Activated naive CD4-positive, alpha-beta T cell treated with anti-CD3 and anti-CD28 coated beads for 36 hours (primary cell): ENCODE measurements around the gene MATN1. TPM values are rescaled to one million over a fixed set of nuclear protein-coding genes. Genes with fewer than 3 reads are reported as not detected.

Experiments used
- CTCF ChIA-PET: fragments of 350-600 bp; sonication (Branson Sonifier 250); formaldehyde crosslinking; loops from one replicate; lab custom pipeline; 2021; ENCODE audit warnings: antibody characterized with exemption; lab: Charles Lee
- DNase-seq: peaks from one replicate; pipeline ENCODE4 v3.0.0-alpha.2; 2020
- H3K27ac Mint-ChIP-seq: one replicate; pipeline ENCODE4 v1.8.0; 2021; ENCODE audit warnings: mild to moderate bottlenecking, mixed read lengths
- H3K27me3 Mint-ChIP-seq: one replicate; pipeline ENCODE4 v1.8.0; 2021; ENCODE audit warnings: low read depth, mixed read lengths
- H3K36me3 Mint-ChIP-seq: one replicate; pipeline ENCODE4 v1.8.0; 2021; ENCODE audit warnings: low read depth, mixed read lengths
- H3K4me1 Mint-ChIP-seq: one replicate; pipeline ENCODE4 v1.8.0; 2021; ENCODE audit warnings: low read depth, mixed read lengths
- H3K4me3 Mint-ChIP-seq: one replicate; pipeline ENCODE4 v1.8.0; 2021; ENCODE audit warnings: mild to moderate bottlenecking, moderate library complexity, mixed read lengths
- H3K9me3 Mint-ChIP-seq: one replicate; pipeline ENCODE4 v1.8.0; 2021; ENCODE audit warnings: mixed read lengths
- intact Hi-C: fragments of 100-400 bp; cut with micrococcal nuclease; formaldehyde crosslinking; loops from one replicate; pipeline ENCODE4 v1.15.1; 2023
- total RNA-seq, 2 experiments: library from RNA; stranded (reverse); gene quantifications; one replicate each; pipeline ENCODE4 v1.2.3, GENCODE V29; 2021

Gene MATN1
- total RNA-seq, 2 experiments from 2014 or later = 0.36 to 0.37 TPM

DNA sequence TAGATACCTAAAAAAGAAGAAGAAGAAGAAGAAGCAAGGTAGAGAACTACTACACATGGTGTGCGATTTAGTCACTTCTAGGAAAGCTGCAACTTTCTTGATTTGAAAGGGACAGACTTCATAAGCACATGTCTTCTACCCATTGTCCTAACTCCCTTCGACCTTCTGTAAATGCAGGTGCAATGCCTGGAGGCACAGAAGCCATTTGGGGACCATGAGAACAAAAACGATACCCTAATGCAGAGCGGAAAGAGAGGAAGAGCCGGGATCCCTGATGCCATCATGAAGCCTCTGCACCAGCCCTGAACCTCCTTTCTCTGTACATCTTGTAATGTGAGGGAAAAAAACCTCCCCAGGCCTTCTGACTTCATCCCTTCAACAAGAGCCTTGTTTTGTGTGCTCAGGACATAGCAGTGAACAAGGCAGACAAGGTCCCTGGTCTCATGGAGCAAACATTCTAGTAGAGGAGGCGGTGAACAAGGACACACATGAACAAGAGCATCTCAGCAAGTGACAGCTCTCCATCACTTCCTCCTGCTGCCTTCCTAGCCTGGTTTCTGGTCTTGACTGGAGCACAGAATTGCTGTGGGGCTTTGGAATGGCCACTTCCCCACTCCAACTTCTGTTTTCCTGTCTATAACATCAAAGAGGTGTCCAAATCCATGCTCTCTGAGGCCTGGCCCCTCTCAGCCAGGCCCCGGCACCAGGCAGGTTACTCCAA is 39.7 kb upstream of the MATN1 start:
- Mint-ChIP-seq H3K4me3 (no peak overlapping the region), H3K27me3 (no peaks in the 10 kb centered on the region)

GRCh38 chr1:30762152-30762929 is 39.0 kb upstream of the MATN1 start:
- no peaks in the 10 kb centered on the region for H3K27me3 Mint-ChIP-seq

More for the DNA sequence above, 39.7 kb upstream of the MATN1 start:
- Mint-ChIP-seq H3K4me1 (peaks cover 77% of the 10 kb centered on the region), H3K36me3 (no peaks in the 10 kb centered on the region), H3K27ac (peak overlapping the region; percentile 82), H3K9me3 (no peaks in the 10 kb centered on the region)
- DNase-seq = no peak
- intact Hi-C loops = loop anchor here (5.0 kb wide), 1 partner anchor 1574 kb away; the partner anchor contains the start of gene MARCKSL1
- CTCF ChIA-PET = interaction anchor here (0.8 to 4.4 kb wide), 3 partner anchors 8 to 43 kb away, joined by 3 to 46 read pairs (median 39); no protein-coding TSS in a partner anchor

GRCh38 chr1:30761381-30762151 is 38.2 kb upstream of the MATN1 start:
- H3K27me3 Mint-ChIP-seq = no peaks in the 10 kb centered on the region
- intact Hi-C loops = loop anchor here (5.0 kb wide), 1 partner anchor 1576 kb away; the partner anchor contains the start of gene MARCKSL1
- H3K4me3 Mint-ChIP-seq = no peak overlapping the region
- CTCF ChIA-PET = interaction anchor here (0.6 to 4.4 kb wide), 9 partner anchors 9 to 167 kb away, joined by 3 to 46 read pairs (median 4); partner anchors contain the start of gene MATN1
- H3K9me3 Mint-ChIP-seq = no peaks in the 10 kb centered on the region
- peak overlapping the region; percentile 82 for H3K27ac Mint-ChIP-seq
- H3K4me1 Mint-ChIP-seq = peaks cover 78% of the 10 kb centered on the region
- H3K36me3 Mint-ChIP-seq = peaks cover 3% of the 10 kb centered on the region
- DNase-seq = no peak

More at GRCh38 chr1:30762152-30762929, 39.0 kb upstream of the MATN1 start:
- CTCF ChIA-PET = interaction anchor here (1.7 to 4.4 kb wide), 3 partner anchors 16 to 43 kb away, joined by 5 to 46 read pairs (median 39); no protein-coding TSS in a partner anchor
- Mint-ChIP-seq H3K27ac (peak overlapping the region; percentile 82), H3K4me1 (peaks cover 81% of the 10 kb centered on the region), H3K36me3 (no peaks in the 10 kb centered on the region), H3K9me3 (no peaks in the 10 kb centered on the region), H3K4me3 (no peak overlapping the region)
- intact Hi-C loops = loop anchor here (5.0 kb wide), 1 partner anchor 1575 kb away; the partner anchor contains the start of gene MARCKSL1
- peak; percentile 51 for DNase-seq

DNA sequence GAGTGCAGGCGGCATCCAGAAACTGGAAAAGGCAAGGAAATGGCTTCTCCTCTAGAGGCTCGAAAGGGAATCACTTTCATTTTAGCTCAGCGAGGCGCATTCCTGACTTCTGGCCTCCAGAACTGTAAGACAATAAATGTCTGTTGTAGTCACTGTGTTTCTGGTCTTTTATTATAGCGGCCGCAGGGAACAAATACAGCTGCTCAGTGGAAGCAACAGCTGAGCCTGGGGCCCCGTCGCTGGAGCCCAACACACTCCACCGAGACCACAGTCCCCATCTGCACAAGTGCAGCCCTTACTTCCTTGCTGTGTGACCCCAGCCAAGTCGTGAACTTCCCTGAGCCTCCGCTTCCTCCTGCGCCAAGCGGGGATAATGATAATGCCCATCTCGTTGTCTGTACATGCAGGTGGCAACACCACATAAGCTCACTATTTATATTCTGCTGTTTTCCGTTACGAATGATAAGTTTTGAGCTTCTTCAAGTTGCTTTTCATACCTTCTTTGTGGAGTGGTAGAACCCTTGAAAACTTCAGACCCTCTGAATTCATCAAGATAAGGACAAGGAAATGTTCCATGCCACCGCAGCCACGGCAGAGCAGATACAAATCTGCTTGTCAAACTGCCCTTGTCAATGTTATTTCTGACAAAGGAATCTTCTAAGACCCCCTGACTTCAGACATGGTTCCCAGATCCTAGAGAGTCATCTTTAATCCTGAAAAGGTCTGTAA is 37.4 kb upstream of the MATN1 start:
- Mint-ChIP-seq H3K36me3 (peaks cover 5% of the 10 kb centered on the region), H3K4me1 (peaks cover 70% of the 10 kb centered on the region), H3K9me3 (no peaks in the 10 kb centered on the region), H3K4me3 (peak overlapping the region; percentile 56), H3K27me3 (no peaks in the 10 kb centered on the region), H3K27ac (peak overlapping the region; percentile 46)
- CTCF ChIA-PET = interaction anchor here (0.6 to 4.4 kb wide), 9 partner anchors 8 to 168 kb away, joined by 3 to 46 read pairs (median 4); partner anchors contain the start of gene MATN1
- intact Hi-C loops = loop anchor here (5.0 kb wide), 1 partner anchor 1577 kb away; the partner anchor contains the start of gene MARCKSL1
- DNase-seq = no peak

- intact Hi-C loops = loop anchor here (1.0 to 5.0 kb wide), 4 partner anchors 10 to 1578 kb away; partner anchors contain the start of genes MARCKSL1 and PUM1
- Mint-ChIP-seq H3K9me3 (no peaks in the 10 kb centered on the region), H3K27ac (peak overlapping the region; percentile 48), H3K4me1 (peaks cover 70% of the 10 kb centered on the region), H3K4me3 (peak overlapping the region; percentile 56), H3K36me3 (peaks cover 15% of the 10 kb centered on the region), H3K27me3 (no peaks in the 10 kb centered on the region)
- CTCF ChIA-PET = interaction anchor here (1.7 to 4.4 kb wide), 3 partner anchors 19 to 40 kb away, joined by 6 to 46 read pairs (median 39); no protein-coding TSS in a partner anchor
- peak; percentile 87 for DNase-seq
These were observed 36.4 kb upstream of the MATN1 start for GRCh38 chr1:30759718-30760281.

DNA sequence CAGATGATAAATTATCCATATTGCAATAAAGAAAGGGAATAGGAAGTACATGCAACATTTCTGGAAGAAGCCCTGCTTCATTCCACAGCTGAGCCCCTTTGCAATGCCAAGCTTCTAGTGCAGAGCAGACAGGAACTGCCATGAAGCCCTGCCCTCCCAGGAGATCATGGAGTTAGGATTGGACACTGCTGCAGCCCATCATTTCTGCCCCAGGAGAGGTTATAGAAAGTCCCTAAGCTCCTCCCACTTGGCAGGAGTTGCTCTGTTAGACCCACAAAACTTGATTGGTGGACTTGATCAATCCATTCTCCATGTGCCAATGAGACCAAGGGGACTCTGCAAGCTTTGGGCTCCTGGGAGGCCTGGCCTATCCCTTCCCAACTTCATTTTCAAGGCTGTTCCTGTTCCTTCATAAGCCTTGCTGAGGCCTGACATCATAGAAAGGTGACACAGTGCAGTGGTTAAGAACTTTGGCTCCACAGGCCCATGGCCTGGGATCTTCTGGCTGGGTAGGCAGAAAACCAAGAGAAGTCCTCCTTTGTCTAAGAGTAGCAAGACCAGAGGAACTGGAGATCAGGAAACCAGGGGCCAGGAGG is 35.5 kb upstream of the MATN1 start:
- H3K4me3 Mint-ChIP-seq = peak overlapping the region; percentile 24
- H3K27me3 Mint-ChIP-seq = no peaks in the 10 kb centered on the region
- H3K36me3 Mint-ChIP-seq = peaks cover 17% of the 10 kb centered on the region
- intact Hi-C loops = loop anchor here (1.0 to 5.0 kb wide), 3 partner anchors 10 to 1173 kb away; partner anchors contain the start of gene PUM1
- H3K4me1 Mint-ChIP-seq = peaks cover 74% of the 10 kb centered on the region
- H3K9me3 Mint-ChIP-seq = no peaks in the 10 kb centered on the region
- H3K27ac Mint-ChIP-seq = peak overlapping the region; percentile 81
- CTCF ChIA-PET = interaction anchor here (2.2 to 4.0 kb wide), 6 partner anchors 11 to 39 kb away, joined by 9 to 39 read pairs (median 16); no protein-coding TSS in a partner anchor
- DNase-seq = peak; percentile 72

DNA sequence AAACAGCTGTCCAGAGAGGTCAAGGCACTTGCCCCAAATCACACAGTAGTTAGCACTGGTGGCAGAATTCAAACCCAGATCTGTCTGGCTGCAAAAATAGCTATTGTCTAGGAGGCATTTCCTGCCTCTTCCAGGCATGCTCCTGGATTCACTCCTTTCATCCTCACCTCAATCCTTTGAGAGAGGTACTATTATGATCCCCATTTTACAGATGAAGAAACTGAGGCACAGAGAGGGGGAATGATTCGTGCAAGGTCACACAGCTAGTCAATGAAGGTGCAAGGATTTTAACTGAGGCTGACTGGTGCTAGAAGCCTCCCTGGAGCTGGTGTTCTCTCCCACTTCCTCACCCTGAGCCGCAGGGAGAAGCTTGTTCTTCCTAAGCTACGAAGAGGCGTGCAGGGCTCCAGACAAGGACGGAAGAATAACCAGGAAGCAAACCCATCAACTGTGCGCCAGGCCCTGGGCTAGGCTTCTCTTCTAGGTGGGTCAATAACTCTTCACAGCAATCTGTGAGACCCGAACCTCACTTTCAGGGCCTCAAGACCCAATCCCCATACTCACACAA is 34.8 kb upstream of the MATN1 start:
- Mint-ChIP-seq H3K4me3 (peak overlapping the region; percentile 98), H3K27ac (peak overlapping the region; percentile 54), H3K27me3 (no peaks in the 10 kb centered on the region), H3K4me1 (peaks cover 77% of the 10 kb centered on the region), H3K36me3 (peaks cover 20% of the 10 kb centered on the region), H3K9me3 (no peaks in the 10 kb centered on the region)
- CTCF ChIA-PET = interaction anchor here (0.6 to 3.4 kb wide), 7 partner anchors 10 to 38 kb away, joined by 3 to 24 read pairs (median 11); no protein-coding TSS in a partner anchor
- intact Hi-C loops = loop anchor here (5.0 kb wide), 2 partner anchors 309 to 1174 kb away; partner anchors contain the start of gene PUM1
- DNase-seq = no peak

- peaks cover 21% of the 10 kb centered on the region for H3K36me3 Mint-ChIP-seq
- H3K4me3 Mint-ChIP-seq = peak within 1 kb of the TSS; percentile 98
- H3K27me3 Mint-ChIP-seq = no peaks in the 10 kb centered on the region
- peak within 1 kb of the TSS; percentile 100 for H3K27ac Mint-ChIP-seq
- peak; percentile 70 for DNase-seq
- intact Hi-C loops = loop anchor here (5.0 kb wide), 2 partner anchors 310 to 1175 kb away; partner anchors contain the start of gene PUM1
- CTCF ChIA-PET = interaction anchor here (0.6 to 3.4 kb wide), 7 partner anchors 9 to 38 kb away, joined by 3 to 24 read pairs (median 11); no protein-coding TSS in a partner anchor
- no peaks in the 10 kb centered on the region for H3K9me3 Mint-ChIP-seq
- H3K4me1 Mint-ChIP-seq = peaks cover 76% of the 10 kb centered on the region
These were observed 34.2 kb upstream of the MATN1 start, which contains the start of gene LAPTM5 for GRCh38 chr1:30757352-30758120. LAPTM5 (minus strand) TSS chr1:30757774; CDS start chr1:30757745, 29 bp downstream.
